Measurements from ENCODE around the gene AP2A2. TPM values are rescaled to one million over a fixed set of nuclear protein-coding genes. Genes with fewer than 3 reads are reported as not detected.

The AP2A2 gene
- total and polyA plus RNA-seq, 2 donors (not counting 1 experiment from before 2014, with no cell fraction given), result 53.1 to 57.0 TPM

DNA sequence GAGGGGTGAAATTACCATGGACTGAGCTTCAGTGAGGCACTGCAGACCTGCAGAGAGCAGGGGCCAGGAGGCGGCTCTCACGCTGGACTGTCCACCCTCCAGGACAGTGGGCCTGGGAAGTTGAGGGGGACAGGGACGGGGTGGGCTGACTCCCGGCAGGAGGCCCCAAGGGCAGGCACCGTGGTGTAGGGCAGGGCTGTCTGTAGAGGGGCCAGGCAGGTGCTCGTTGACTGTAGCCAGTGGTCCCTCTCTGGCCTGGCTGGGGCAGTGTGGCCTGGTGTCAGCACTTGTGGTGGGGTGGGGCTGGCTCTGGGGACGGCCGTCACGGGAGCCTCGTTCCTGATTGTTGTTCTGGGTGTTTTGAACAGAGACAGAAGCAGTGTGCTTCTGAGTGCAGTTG, 64.4 kb downstream of the AP2A2 start:
- TF ChIP-seq, protein P1, sequence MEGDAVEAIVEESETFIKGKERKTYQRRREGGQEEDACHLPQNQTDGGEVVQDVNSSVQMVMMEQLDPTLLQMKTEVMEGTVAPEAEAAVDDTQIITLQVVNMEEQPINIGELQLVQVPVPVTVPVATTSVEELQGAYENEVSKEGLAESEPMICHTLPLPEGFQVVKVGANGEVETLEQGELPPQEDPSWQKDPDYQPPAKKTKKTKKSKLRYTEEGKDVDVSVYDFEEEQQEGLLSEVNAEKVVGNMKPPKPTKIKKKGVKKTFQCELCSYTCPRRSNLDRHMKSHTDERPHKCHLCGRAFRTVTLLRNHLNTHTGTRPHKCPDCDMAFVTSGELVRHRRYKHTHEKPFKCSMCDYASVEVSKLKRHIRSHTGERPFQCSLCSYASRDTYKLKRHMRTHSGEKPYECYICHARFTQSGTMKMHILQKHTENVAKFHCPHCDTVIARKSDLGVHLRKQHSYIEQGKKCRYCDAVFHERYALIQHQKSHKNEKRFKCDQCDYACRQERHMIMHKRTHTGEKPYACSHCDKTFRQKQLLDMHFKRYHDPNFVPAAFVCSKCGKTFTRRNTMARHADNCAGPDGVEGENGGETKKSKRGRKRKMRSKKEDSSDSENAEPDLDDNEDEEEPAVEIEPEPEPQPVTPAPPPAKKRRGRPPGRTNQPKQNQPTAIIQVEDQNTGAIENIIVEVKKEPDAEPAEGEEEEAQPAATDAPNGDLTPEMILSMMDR (IDR thresholded peaks at IDR 0.05), result no peak
- no peak for TF ChIP-seq EZH2 (IDR thresholded peaks at IDR 0.05; ENCODE audit: borderline replicate concordance, insufficient read depth, low read depth, low read length, poor library complexity, severe bottlenecking)
- Mint-ChIP-seq H3K9me3 (ENCODE audit: insufficient read depth) (no peaks in the 10 kb centered on the region), H3K4me1 (peaks cover 1% of the 10 kb centered on the region), H3K27me3 (no peaks in the 10 kb centered on the region), H3K4me3 (no peak overlapping the region), H3K27ac (no peak overlapping the region)
- peaks cover 4% of the 10 kb centered on the region for H3K79me2 ChIP-seq (ENCODE audit: control insufficient read depth, insufficient read depth, low read length)
- WGBS (ENCODE audit: insufficient coverage), result 97% methylated on average over 10 of the region's 10 CpGs
- H2AFZ ChIP-seq (ENCODE audit: insufficient read depth, low read depth, low read length, poor library complexity, severe bottlenecking), result no peak overlapping the region
- no peaks in the 10 kb centered on the region for H3K4me1 ChIP-seq (ENCODE audit: control insufficient read depth in 2 of 2, insufficient read depth in 2 of 2, low read length in 2 of 2)
- ChIA-PET CTCF (no interaction called here), POLR2A (no interaction called here)
- no peaks in the 10 kb centered on the region for H3K9me3 ChIP-seq (ENCODE audit: control extremely low read depth in 1 of 3, control insufficient read depth in 2 of 3, insufficient read depth in 1 of 3, low read length in 2 of 3)
- H3K27ac ChIP-seq (ENCODE audit: low read length in 2 of 2), result no peak overlapping the region
- peaks cover 8 to 72% of the 10 kb centered on the region in 2 experiments for H3K36me3 ChIP-seq (replicated peaks in 1 of 2; ENCODE audit: control extremely low read depth in 1 of 2, control insufficient read depth in 1 of 2, extremely low read depth in 1 of 2, insufficient read depth in 2 of 2, low read length in 1 of 2)
- peaks cover 23% of the 10 kb centered on the region for H4K20me1 ChIP-seq (ENCODE audit: control insufficient read depth, insufficient read depth, low read length, poor library complexity, severe bottlenecking)
- H3K4me3 ChIP-seq (ENCODE audit: control extremely low read depth in 1 of 5, extremely low read depth in 1 of 5, insufficient read depth in 1 of 5, low read depth in 2 of 5, low read length in 4 of 5), result no peak overlapping the region
- DNase-seq, result no peak
- intact Hi-C loops (cut with micrococcal nuclease), result no loop called here
- no peak overlapping the region for H3K4me2 ChIP-seq (replicated peaks; ENCODE audit: low read depth, low read length, poor library complexity, severe bottlenecking)
- ATAC-seq (ENCODE audit: low read depth), result no peak
- H3K27me3 ChIP-seq (replicated peaks in 1 of 4; ENCODE audit: control extremely low read depth in 1 of 4, control insufficient read depth in 3 of 4, insufficient read depth in 4 of 4, low read length in 3 of 4), result no peaks in the 10 kb centered on the region
- H3K9ac ChIP-seq (ENCODE audit: low read length), result no peak overlapping the region

DNA sequence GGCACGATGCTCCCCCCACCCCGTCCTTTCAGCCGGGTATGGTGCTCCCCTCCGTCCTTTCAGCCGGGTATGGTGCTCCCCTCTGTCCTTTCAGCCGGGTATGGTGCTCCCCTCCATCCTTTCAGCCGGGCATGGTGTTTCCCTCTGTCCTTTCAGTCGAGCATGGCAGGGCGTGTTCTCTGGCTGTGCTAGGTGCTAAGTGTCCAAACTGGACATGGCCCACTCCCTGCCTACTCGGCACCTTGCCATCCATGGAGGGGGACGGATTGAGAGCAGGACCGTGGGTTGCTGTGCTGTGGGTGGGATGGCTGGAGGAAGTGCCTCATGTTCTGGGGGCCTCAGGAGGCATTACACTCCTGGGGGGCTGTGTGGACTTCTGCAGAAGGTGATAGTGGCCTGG, 65.4 kb downstream of the AP2A2 start:
- Histone ChIP-seq H3K9me3 (ENCODE audit: control extremely low read depth in 1 of 3, control insufficient read depth in 2 of 3, insufficient read depth in 1 of 3, low read length in 2 of 3) (no peaks in the 10 kb centered on the region), H3K27ac (ENCODE audit: low read length in 2 of 2) (no peak overlapping the region), H3K9ac (ENCODE audit: low read length) (no peak overlapping the region), H2AFZ (ENCODE audit: insufficient read depth, low read depth, low read length, poor library complexity, severe bottlenecking) (no peak overlapping the region), H3K36me3 (replicated peaks in 1 of 2; ENCODE audit: control extremely low read depth in 1 of 2, control insufficient read depth in 1 of 2, extremely low read depth in 1 of 2, insufficient read depth in 2 of 2, low read length in 1 of 2) (peaks cover 4 to 65% of the 10 kb centered on the region in 2 experiments), H4K20me1 (ENCODE audit: control insufficient read depth, insufficient read depth, low read length, poor library complexity, severe bottlenecking) (peaks cover 23% of the 10 kb centered on the region), H3K4me3 (ENCODE audit: control extremely low read depth in 1 of 5, extremely low read depth in 1 of 5, insufficient read depth in 1 of 5, low read depth in 2 of 5, low read length in 4 of 5) (no peak overlapping the region), H3K4me2 (replicated peaks; ENCODE audit: low read depth, low read length, poor library complexity, severe bottlenecking) (no peak overlapping the region), H3K4me1 (ENCODE audit: control insufficient read depth in 2 of 2, insufficient read depth in 2 of 2, low read length in 2 of 2) (no peaks in the 10 kb centered on the region), H3K27me3 (replicated peaks in 1 of 4; ENCODE audit: control extremely low read depth in 1 of 4, control insufficient read depth in 3 of 4, insufficient read depth in 4 of 4, low read length in 3 of 4) (no peaks in the 10 kb centered on the region), H3K79me2 (ENCODE audit: control insufficient read depth, insufficient read depth, low read length) (peaks cover 4% of the 10 kb centered on the region)
- Mint-ChIP-seq H3K4me1 (peaks cover 6% of the 10 kb centered on the region), H3K27me3 (no peaks in the 10 kb centered on the region), H3K9me3 (ENCODE audit: insufficient read depth) (no peaks in the 10 kb centered on the region), H3K4me3 (no peak overlapping the region), H3K27ac (no peak overlapping the region)
- WGBS (ENCODE audit: insufficient coverage), result 90% methylated on average over 12 of the region's 12 CpGs
- DNase-seq (no peak), ATAC-seq (ENCODE audit: low read depth) (no peak)
- CTCF ChIA-PET, result no interaction called here
- POLR2A ChIA-PET, result no interaction called here
- TF ChIP-seq EZH2 (IDR thresholded peaks at IDR 0.05; ENCODE audit: borderline replicate concordance, insufficient read depth, low read depth, low read length, poor library complexity, severe bottlenecking), result no peak
- TF ChIP-seq, protein P1 (IDR thresholded peaks at IDR 0.05), result no peak
- intact Hi-C loops (cut with micrococcal nuclease), result no loop called here

Measured in B cell (primary cell).